CD4-positive, alpha-beta T cell treated with Interleukin-21 for 1 hour (primary cell): ENCODE data around the gene CPA3.

ENCODE experiments used
- DNase-seq: peaks from one replicate; pipeline ENCODE4 v3.0.0-alpha.2; 2020

CPA3 gene

GRCh38 chr3:148865049-148865448 is at the start of gene CPA3:
CPA3 (plus strand) TSS chr3:148865296; CDS start chr3:148865308, 12 bp downstream.
- DNase-seq, result no peak

- DNase-seq, result no peak
These were observed 49.6 kb upstream of the CPA3 start for GRCh38 chr3:148815316-148816110.

GRCh38 chr3:148816427-148816826 is 48.7 kb upstream of the CPA3 start:
- DNase-seq, result no peak

GRCh38 chr3:148816981-148817525 is 48.0 kb upstream of the CPA3 start:
- DNase-seq, result no peak

GRCh38 chr3:148820361-148821245 is 44.5 kb upstream of the CPA3 start:
- DNase-seq, result no peak

- DNase-seq, result no peak
These were observed 42.1 kb upstream of the CPA3 start for GRCh38 chr3:148823026-148823425.

- DNase-seq, result no peak
These were observed 39.6 kb upstream of the CPA3 start for GRCh38 chr3:148825476-148825875.

GRCh38 chr3:148827585-148827984 is 37.5 kb upstream of the CPA3 start, which contains the start of gene CPB1:
CPB1 (plus strand) TSS chr3:148827811; CDS start chr3:148827824, 13 bp downstream.
- DNase-seq, result no peak

GRCh38 chr3:148828136-148828690 is 36.9 kb upstream of the CPA3 start:
- no peak for DNase-seq

GRCh38 chr3:148829926-148830325 is 35.2 kb upstream of the CPA3 start:
- DNase-seq, result no peak

GRCh38 chr3:148833223-148833622 is 31.9 kb upstream of the CPA3 start:
- no peak for DNase-seq

GRCh38 chr3:148839805-148840204 is 25.3 kb upstream of the CPA3 start:
- DNase-seq, result no peak

- no peak for DNase-seq
These were observed 24.6 kb upstream of the CPA3 start for GRCh38 chr3:148840451-148840850.

- no peak for DNase-seq
These were observed 19.2 kb upstream of the CPA3 start for GRCh38 chr3:148845756-148846395.

GRCh38 chr3:148847351-148847750 is 17.7 kb upstream of the CPA3 start:
- no peak for DNase-seq

GRCh38 chr3:148848410-148848809 is 16.7 kb upstream of the CPA3 start:
- no peak for DNase-seq

- DNase-seq, result no peak
These were observed 12.7 kb upstream of the CPA3 start for GRCh38 chr3:148852271-148852992.

- DNase-seq, result no peak
These were observed 12.0 kb upstream of the CPA3 start for GRCh38 chr3:148853076-148853475.

- DNase-seq, result no peak
These were observed 11.0 kb upstream of the CPA3 start for GRCh38 chr3:148854061-148854460.

- no peak for DNase-seq
These were observed 8.7 kb upstream of the CPA3 start for GRCh38 chr3:148856384-148856783.

- DNase-seq, result no peak
These were observed 7.8 kb upstream of the CPA3 start for GRCh38 chr3:148857316-148857715.

GRCh38 chr3:148861277-148861869 is 3.7 kb upstream of the CPA3 start:
- peak; percentile 33 for DNase-seq
